ENCODE measurements around the gene COPB2.

The COPB2 gene

DNA sequence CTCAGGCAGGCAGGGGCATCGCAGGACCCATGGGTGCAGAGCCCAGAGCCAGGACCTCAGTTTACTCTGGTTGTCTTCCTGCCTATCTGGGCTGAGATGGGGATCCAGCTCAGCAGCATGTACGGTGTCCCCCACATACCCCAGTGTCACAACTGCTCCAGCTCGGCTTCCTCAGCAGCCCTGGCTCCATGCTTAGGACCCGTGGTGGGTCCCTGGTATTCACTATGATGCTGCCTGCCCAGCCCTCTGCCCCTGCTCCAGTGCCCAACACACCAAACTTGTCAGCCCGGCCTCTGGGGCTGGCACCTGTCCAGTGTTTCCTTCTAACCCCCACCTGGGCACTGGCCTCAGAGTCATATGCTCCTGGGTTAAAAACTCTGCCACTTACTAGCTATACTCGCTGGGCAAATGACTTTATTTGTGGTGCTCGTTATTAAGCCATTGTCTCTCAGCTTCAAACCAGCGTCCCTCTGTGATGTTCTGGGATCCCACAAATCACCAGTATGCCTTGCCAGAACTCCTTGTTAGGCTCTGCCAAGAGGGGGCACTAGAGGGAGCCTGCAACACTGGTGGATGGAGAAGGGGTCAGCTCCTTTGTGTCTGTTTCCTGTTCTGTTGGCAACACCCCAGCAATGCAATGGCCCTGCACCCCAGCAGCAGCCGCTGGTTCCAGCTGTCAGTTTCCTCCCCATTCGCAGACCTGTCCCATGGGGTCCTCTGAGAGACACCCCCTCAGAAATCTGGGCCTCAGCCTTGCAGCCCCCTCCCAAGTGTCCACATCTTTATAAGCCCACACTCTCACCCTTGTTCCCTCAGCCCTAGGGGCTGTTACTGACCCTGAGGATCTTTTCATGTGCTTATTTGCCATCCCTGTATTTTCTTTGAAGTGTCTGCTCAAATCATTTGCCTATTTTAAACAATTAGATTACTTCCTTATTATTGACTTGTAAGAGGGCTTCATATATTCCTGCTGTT, 69.7 kb downstream of the COPB2 start:
- no peak for TF ChIP-seq TCF4 (CRISPR knock-in tag; IDR thresholded peaks at IDR 0.05; ENCODE audit: borderline replicate concordance)
- TF ChIP-seq, protein P1, sequence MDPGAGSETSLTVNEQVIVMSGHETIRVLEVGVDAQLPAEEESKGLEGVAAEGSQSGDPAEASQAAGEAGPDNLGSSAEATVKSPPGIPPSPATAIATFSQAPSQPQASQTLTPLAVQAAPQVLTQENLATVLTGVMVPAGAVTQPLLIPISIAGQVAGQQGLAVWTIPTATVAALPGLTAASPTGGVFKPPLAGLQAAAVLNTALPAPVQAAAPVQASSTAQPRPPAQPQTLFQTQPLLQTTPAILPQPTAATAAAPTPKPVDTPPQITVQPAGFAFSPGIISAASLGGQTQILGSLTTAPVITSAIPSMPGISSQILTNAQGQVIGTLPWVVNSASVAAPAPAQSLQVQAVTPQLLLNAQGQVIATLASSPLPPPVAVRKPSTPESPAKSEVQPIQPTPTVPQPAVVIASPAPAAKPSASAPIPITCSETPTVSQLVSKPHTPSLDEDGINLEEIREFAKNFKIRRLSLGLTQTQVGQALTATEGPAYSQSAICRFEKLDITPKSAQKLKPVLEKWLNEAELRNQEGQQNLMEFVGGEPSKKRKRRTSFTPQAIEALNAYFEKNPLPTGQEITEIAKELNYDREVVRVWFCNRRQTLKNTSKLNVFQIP (CRISPR knock-in tag; IDR thresholded peaks at IDR 0.05; ENCODE audit: borderline replicate concordance, low read depth): no peak
- TF ChIP-seq, protein P2, sequence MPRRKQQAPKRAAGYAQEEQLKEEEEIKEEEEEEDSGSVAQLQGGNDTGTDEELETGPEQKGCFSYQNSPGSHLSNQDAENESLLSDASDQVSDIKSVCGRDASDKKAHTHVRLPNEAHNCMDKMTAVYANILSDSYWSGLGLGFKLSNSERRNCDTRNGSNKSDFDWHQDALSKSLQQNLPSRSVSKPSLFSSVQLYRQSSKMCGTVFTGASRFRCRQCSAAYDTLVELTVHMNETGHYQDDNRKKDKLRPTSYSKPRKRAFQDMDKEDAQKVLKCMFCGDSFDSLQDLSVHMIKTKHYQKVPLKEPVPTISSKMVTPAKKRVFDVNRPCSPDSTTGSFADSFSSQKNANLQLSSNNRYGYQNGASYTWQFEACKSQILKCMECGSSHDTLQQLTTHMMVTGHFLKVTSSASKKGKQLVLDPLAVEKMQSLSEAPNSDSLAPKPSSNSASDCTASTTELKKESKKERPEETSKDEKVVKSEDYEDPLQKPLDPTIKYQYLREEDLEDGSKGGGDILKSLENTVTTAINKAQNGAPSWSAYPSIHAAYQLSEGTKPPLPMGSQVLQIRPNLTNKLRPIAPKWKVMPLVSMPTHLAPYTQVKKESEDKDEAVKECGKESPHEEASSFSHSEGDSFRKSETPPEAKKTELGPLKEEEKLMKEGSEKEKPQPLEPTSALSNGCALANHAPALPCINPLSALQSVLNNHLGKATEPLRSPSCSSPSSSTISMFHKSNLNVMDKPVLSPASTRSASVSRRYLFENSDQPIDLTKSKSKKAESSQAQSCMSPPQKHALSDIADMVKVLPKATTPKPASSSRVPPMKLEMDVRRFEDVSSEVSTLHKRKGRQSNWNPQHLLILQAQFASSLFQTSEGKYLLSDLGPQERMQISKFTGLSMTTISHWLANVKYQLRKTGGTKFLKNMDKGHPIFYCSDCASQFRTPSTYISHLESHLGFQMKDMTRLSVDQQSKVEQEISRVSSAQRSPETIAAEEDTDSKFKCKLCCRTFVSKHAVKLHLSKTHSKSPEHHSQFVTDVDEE (CRISPR knock-in tag; IDR thresholded peaks at IDR 0.05): no peak
- no peak for TF ChIP-seq ZFP30 (CRISPR knock-in tag; IDR thresholded peaks at IDR 0.05)
- TF ChIP-seq, protein P3, sequence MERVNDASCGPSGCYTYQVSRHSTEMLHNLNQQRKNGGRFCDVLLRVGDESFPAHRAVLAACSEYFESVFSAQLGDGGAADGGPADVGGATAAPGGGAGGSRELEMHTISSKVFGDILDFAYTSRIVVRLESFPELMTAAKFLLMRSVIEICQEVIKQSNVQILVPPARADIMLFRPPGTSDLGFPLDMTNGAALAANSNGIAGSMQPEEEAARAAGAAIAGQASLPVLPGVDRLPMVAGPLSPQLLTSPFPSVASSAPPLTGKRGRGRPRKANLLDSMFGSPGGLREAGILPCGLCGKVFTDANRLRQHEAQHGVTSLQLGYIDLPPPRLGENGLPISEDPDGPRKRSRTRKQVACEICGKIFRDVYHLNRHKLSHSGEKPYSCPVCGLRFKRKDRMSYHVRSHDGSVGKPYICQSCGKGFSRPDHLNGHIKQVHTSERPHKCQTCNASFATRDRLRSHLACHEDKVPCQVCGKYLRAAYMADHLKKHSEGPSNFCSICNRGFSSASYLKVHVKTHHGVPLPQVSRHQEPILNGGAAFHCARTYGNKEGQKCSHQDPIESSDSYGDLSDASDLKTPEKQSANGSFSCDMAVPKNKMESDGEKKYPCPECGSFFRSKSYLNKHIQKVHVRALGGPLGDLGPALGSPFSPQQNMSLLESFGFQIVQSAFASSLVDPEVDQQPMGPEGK (CRISPR knock-in tag; IDR thresholded peaks at IDR 0.05; ENCODE audit: borderline replicate concordance): no peak
- TF ChIP-seq TOX (CRISPR knock-in tag; IDR thresholded peaks at IDR 0.05; ENCODE audit: borderline replicate concordance): no peak
- TF ChIP-seq BACH2 (CRISPR knock-in tag; IDR thresholded peaks at IDR 0.05; ENCODE audit: borderline replicate concordance): no peak
- TF ChIP-seq ZNF70 (CRISPR knock-in tag; IDR thresholded peaks at IDR 0.05): no peak
- TF ChIP-seq ARNTL (CRISPR knock-in tag; IDR thresholded peaks at IDR 0.05; ENCODE audit: borderline replicate concordance, low read depth): no peak
- no peak for TF ChIP-seq ESRRG (CRISPR knock-in tag; IDR thresholded peaks at IDR 0.05)
- no peak for TF ChIP-seq ISL1 (CRISPR knock-in tag; IDR thresholded peaks at IDR 0.05)
- TF ChIP-seq PPARA (CRISPR knock-in tag; IDR thresholded peaks at IDR 0.05; ENCODE audit: borderline replicate concordance): no peak
- TF ChIP-seq ZFP3 (CRISPR knock-in tag; IDR thresholded peaks at IDR 0.05): no peak
- TF ChIP-seq GLIS3 (CRISPR knock-in tag; IDR thresholded peaks at IDR 0.05): no peak
- no peak for TF ChIP-seq ZNF565 (CRISPR knock-in tag; conservative IDR thresholded peaks at IDR 0.05; ENCODE audit: low read depth)
- no peak for TF ChIP-seq RARB (CRISPR knock-in tag; IDR thresholded peaks at IDR 0.05)
- TF ChIP-seq, protein P4, sequence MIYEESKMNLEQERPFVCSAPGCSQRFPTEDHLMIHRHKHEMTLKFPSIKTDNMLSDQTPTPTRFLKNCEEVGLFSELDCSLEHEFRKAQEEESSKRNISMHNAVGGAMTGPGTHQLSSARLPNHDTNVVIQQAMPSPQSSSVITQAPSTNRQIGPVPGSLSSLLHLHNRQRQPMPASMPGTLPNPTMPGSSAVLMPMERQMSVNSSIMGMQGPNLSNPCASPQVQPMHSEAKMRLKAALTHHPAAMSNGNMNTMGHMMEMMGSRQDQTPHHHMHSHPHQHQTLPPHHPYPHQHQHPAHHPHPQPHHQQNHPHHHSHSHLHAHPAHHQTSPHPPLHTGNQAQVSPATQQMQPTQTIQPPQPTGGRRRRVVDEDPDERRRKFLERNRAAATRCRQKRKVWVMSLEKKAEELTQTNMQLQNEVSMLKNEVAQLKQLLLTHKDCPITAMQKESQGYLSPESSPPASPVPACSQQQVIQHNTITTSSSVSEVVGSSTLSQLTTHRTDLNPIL (CRISPR knock-in tag; IDR thresholded peaks at IDR 0.05; ENCODE audit: low read depth): no peak
- no peak for TF ChIP-seq ZC3H10 (CRISPR knock-in tag; IDR thresholded peaks at IDR 0.05)
- no peak for TF ChIP-seq OSR1 (CRISPR knock-in tag; IDR thresholded peaks at IDR 0.05)
- peak; percentile 53; the same call in 2 of the 3 replicates for ATAC-seq

DNA sequence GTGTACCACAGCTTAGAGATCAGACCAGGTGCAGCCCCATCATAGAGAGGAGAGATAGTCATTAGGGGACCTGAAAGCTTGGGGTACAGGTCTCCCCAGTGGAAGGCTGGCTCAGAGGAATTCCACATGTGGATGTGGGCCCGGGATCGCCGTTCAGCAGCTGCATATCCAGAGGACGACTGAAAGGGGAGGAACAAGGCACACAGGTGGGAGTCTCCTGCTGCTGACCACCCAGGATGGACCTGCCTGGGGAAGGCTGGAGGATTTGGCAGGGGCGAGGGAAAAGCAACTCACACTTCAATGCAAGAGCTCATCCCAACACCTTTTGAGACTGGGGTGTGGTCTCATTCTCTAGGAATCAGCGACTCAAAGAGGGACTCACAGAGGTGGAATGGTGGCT, 70.6 kb downstream of the COPB2 start:
- no peak for ATAC-seq
- TF ChIP-seq TOX (CRISPR knock-in tag; IDR thresholded peaks at IDR 0.05; ENCODE audit: borderline replicate concordance): no peak
- no peak for TF ChIP-seq GLIS3 (CRISPR knock-in tag; IDR thresholded peaks at IDR 0.05)
- no peak for TF ChIP-seq PPARA (CRISPR knock-in tag; IDR thresholded peaks at IDR 0.05; ENCODE audit: borderline replicate concordance)
- TF ChIP-seq ISL1 (CRISPR knock-in tag; IDR thresholded peaks at IDR 0.05): no peak
- TF ChIP-seq, protein P5, sequence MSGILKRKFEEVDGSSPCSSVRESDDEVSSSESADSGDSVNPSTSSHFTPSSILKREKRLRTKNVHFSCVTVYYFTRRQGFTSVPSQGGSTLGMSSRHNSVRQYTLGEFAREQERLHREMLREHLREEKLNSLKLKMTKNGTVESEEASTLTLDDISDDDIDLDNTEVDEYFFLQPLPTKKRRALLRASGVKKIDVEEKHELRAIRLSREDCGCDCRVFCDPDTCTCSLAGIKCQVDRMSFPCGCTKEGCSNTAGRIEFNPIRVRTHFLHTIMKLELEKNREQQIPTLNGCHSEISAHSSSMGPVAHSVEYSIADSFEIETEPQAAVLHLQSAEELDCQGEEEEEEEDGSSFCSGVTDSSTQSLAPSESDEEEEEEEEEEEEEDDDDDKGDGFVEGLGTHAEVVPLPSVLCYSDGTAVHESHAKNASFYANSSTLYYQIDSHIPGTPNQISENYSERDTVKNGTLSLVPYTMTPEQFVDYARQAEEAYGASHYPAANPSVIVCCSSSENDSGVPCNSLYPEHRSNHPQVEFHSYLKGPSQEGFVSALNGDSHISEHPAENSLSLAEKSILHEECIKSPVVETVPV (CRISPR knock-in tag; IDR thresholded peaks at IDR 0.05): no peak
- TF ChIP-seq RARB (CRISPR knock-in tag; IDR thresholded peaks at IDR 0.05): no peak
- TF ChIP-seq ARNTL (CRISPR knock-in tag; IDR thresholded peaks at IDR 0.05; ENCODE audit: borderline replicate concordance, low read depth): no peak
- TF ChIP-seq CSDC2 (CRISPR knock-in tag; IDR thresholded peaks at IDR 0.05): no peak
- no peak for TF ChIP-seq ZNF70 (CRISPR knock-in tag; IDR thresholded peaks at IDR 0.05)
- no peak for TF ChIP-seq OSR1 (CRISPR knock-in tag; IDR thresholded peaks at IDR 0.05)
- TF ChIP-seq, protein P2 (CRISPR knock-in tag; IDR thresholded peaks at IDR 0.05): no peak
- TF ChIP-seq ZC3H10 (CRISPR knock-in tag; IDR thresholded peaks at IDR 0.05): no peak
- no peak for TF ChIP-seq ESRRG (CRISPR knock-in tag; IDR thresholded peaks at IDR 0.05)
- TF ChIP-seq ZNF565 (CRISPR knock-in tag; conservative IDR thresholded peaks at IDR 0.05; ENCODE audit: low read depth): no peak
- TF ChIP-seq, protein P3 (CRISPR knock-in tag; IDR thresholded peaks at IDR 0.05; ENCODE audit: borderline replicate concordance): no peak
- TF ChIP-seq ZFP3 (CRISPR knock-in tag; IDR thresholded peaks at IDR 0.05): no peak
